G401 (cell line): Measurements from ENCODE around the gene MTUS2. TPM values are rescaled to one million over a fixed set of nuclear protein-coding genes. Genes with fewer than 3 reads are reported as not detected.
"Not testable (repeated sequence)": the region's sequence is repeated elsewhere in the genome, so short reads cannot be mapped to it uniquely, and the experiment has no call there.

Experiments used
- DNase-seq: peaks from one replicate; pipeline ENCODE4 v3.0.0-alpha.2; 2015; ENCODE audit warnings: low spot score
- in situ Hi-C: cut with HindIII; loops from 2 replicates; pipeline ENCODE4 v1.10.0; 2016; ENCODE audit warnings: low sequenced_read_pairs, mixed read lengths
- total RNA-seq: library from RNA; depleted of rRNA; stranded (reverse); fragments of >200 nt; shearing (Covaris generic); gene quantifications from 2 replicates; pipeline ENCODE4 v1.2.3, GENCODE V29; 2014

Gene MTUS2
- total RNA-seq, 1 experiment from 2014 or later, result not detected

DNA sequence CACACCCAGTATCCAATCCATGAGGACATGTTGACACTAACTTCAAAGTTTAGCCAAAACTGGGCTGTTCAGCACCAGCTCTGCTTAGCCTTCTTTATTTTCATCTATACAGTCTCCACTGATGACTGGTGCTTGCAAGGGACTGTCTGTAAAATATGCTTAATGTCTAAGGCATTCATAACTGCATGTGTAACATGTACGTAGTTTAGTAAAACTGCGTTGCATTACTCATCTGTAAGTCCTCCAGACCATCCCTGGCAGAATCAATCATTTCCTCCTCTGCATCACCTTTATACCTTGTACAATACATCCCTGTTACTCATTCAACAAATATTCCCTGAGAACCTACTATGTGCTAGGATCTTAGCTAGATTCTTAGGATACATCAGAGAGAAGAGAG, 362.1 kb downstream of the MTUS2 start:
- no peak for DNase-seq
- in situ Hi-C loops, result no loop called here

DNA sequence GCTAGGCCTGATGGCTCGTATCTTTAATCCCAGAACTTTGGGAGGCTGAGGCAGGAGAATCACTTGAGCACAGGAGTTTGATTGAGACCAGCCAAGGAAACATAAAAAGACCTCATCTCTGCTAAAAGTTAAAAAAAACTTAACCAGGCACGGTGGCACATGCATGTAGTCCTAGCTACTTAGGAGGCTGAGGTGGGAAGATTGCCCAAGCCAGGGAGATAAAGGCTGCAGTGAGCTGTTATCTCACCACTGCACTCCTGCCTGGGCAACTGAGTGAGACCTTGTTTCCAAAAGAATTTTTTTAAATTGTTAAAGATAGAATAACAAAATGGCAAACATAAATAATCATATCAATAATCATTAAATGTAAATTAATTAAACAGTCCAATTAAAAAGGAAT, 365.8 kb downstream of the MTUS2 start:
- in situ Hi-C loops, result no loop called here
- no peak for DNase-seq

DNA sequence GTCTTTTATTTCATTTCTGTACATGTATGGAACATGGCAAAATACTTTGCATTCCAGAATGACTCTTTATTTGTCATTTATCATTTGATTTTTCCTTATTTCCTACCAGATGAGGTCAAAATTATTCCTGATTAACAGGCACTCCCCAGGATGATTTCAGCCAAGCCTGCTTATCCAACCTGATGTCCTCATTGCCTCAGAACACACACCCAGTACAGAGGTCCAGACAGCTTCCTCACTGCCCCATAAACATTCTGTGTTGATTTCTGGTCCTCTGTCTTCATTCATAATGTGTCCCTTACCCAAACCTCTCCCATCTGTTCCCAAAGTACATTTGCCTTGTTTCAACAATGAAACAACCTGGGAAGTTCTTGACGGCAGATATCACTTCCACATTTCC, 367.4 kb downstream of the MTUS2 start:
- in situ Hi-C loops, result no loop called here
- DNase-seq, result no peak

DNA sequence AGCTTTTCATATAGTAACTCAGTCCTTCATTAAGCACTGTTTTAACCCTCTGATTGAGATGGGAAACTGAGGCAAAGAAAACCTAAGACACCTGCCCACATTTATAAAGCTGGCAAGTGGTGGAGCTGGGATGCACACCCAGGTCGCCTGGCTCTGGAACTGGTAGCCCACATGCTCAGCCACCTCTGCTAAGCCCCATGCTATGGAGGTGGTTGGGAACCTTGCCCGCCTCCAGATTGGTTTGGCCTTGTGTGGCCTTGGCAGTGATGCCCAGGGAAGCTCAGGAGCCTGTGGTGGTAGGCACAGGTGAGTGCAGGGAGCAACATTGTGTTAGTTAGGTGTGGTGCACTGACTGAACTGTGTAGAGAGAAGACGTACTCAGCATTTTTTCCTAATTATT, 370.2 kb downstream of the MTUS2 start:
- DNase-seq, result no peak
- in situ Hi-C loops, result no loop called here

DNA sequence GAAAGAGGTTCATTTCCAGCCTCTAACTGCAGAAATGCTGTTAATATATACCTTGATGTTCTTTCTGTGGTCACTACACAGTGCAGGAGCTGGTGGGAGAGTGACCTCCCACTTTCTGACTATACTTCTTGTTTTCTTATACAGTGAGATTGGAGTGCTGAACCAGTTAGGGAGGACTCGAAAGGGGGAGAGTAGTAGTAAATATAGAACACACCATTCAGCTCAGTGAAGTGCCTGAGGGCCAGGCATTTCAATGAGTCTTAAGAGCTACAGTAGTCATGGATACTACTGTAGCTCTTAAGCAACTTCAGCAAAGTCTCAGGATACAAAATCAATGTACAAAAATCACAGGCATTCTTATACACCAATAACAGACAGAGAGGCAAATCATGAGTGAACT, 372.9 kb downstream of the MTUS2 start:
- no peak for DNase-seq
- in situ Hi-C loops, result no loop called here

DNA sequence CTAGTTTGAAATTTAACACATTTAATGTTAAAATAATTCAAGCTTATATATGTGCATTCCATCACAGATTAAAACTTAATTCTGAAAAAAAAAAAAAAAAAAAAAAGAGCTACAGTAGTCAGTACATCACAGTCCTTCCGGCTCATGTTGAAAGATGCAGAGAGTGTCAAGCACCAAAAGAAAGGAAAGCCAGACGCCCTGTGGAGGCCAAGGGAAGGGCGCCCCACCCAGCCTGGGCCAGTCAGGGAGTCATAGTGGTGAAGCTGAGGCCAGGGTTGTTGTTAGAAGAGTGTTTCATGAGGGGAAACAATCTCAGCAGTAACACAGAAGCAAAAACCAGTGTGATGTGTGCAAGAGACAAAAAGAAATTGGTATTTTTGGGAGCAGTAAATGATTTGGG, 375.3 kb downstream of the MTUS2 start:
- no peak for DNase-seq
- in situ Hi-C loops, result no loop called here

DNA sequence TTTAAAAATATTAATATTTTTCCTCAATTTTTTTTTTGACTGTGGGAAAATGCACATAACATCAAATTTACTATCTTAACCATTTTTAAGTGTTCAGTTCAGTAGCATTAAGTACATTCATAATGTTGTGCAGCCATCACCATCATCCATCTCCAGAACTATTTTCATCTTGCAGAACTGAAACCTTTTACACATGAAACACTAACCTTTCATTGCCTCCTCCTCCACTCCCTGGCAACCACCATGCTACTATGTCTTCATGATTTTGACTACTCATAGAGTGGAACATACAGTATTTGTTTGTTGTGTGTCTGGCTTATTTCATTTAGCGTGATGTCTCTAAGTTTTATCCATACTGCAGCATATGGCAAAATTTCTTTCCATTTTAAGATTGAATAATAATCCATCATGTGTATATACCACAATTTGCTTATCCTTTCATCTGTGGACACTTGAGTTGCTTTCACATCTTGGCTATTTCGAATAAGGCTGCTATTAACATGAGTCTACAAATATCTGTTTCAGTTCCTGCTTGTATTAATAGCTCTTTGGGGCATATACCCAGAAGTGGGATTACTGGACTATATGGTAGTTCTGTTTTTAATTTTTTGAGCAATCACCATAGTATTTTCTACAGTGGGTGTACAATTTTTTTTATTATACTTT, 376.4 kb downstream of the MTUS2 start:
- DNase-seq, result no peak
- in situ Hi-C loops, result no loop called here

DNA sequence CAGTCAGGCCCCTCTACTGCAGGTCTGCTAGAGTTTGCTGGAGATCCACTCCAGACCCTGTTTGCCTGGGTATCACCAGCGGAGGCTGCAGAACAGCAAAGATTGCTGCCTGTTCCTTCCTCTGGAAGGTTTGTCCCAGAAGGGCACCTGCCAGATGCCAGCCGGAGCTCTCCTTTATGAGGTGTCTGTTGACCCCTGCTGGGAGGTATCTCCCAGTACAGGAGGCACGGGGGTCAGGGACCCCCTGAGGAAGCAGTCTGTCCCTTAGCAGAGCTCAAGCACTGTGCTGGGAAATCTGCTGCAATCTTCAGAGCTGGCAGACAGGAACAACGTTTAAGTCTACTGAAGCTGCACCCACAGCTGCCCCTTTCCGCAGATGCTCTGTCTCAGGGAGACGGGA, 382.6 kb downstream of the MTUS2 start:
- DNase-seq, in situ Hi-C loops: not testable (repeated sequence)

DNA sequence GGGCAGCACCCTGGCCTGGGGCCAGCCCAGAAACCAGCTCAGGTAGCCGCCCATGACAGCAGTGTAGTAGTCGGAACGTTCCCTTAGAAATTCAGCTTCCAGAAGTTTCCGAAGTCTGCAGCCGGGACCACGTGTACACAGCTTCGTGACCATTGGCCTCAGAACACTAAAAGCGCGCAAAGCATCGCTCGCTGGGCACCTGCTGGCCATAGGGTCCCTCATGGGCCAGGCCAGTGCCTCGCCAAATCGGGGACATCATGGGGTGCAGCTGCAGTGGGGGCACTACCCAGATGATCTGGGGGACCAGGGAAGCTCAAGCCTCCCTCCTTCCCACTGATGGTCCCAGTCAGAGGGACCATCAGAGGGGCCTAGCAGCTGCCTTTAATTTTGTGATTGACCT, 384.5 kb downstream of the MTUS2 start:
- DNase-seq, result no peak
- in situ Hi-C loops, result no loop called here

DNA sequence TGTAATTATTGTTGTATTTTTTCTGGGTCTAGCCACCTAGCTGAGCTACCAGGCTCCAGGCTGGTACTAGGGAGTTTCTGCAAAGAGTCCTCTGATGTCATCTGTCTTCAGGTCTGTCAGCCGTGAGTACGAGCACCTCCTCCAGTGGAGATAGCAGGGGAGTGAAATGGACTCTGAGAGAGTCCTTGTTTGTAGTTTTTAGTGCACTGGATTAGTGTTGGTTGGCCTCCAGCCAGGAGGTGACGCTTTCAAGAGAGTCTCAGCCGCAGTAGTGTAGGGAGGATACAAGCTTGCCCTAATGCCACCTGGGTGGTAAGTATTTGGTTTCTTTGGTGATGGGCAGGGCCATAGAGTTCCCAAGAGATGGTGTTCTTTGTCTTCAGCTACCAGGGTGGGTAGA, 390.5 kb downstream of the MTUS2 start:
- in situ Hi-C loops, result no loop called here
- DNase-seq, result no peak

DNA sequence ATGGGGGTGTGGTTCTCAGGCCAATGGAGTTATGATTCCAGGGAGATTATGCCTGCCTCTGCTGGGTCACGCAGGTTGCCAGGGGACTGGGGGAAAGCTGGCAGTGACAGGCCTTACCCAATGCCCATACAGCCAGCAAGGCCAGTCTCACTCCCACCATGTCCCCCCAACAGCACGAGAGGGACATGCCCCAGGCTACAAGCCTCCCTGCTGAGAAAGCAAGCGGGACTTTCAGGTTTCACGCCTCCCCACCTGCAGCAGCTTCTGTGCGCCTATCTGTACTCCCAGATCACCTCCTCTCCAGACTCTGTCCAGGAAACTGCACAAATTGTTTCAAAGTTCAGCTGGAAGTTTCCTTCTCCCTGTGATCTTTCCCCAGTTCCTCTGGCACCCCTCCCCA, 391.0 kb downstream of the MTUS2 start:
- in situ Hi-C loops, DNase-seq: not testable (repeated sequence)

DNA sequence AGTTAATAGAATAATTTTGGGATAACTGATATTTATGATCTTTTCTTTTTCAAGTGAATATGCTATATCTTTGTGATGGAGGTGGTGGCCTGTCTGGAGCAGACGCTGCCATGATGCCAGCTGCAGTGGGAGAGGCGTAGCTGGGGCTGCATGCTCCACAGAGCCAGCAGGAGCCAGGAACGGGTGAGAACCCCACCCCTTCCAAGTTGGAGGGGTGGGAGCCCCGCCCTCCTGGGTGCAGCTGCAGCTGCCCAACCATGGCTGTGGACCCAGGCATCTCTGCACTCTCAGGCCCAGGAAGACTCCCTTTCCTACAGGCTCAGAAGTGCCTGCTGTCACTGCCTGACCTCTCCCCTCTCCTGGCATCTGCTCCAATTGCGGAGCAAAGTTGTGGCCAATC, 402.3 kb downstream of the MTUS2 start:
- DNase-seq, result no peak
- in situ Hi-C loops, result no loop called here

DNA sequence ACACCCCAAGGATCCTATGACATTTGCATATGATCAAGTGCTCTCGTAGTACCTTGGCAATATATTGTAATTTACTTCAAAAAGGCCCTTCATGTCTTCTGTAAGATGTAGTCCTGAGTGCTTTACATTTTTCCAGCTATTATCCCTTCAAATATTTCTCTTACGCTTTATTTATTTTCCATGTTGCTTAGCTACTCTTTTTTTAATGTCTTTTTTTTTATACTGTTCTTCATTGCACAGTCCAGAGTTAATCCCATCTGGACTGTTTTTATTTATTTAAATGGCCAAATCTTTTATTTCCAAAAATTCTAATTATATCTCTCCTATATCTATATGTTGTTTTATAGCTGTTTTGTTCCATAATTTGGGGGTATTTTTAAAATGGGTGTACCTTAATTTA, 404.1 kb downstream of the MTUS2 start:
- DNase-seq, result no peak
- in situ Hi-C loops, result no loop called here

DNA sequence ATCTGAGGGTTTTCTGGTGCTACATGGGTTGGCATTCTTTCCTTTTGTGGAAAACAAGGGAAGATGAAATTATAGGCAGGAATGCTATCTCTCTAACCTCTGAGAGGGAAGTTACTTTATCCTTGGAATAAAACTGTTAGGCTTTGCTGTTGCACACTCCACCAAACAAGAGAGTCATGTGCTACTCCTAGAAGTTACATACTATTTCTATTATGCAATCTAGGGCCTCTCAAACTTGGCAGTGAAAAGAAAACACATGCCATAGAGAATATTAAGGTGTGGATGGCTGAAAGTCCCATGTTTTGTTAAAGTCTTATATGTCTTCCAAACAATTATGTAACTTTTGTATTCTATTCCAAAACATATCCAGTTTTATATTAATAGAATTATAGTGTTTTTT, 407.4 kb downstream of the MTUS2 start:
- no peak for DNase-seq
- in situ Hi-C loops, result no loop called here

DNA sequence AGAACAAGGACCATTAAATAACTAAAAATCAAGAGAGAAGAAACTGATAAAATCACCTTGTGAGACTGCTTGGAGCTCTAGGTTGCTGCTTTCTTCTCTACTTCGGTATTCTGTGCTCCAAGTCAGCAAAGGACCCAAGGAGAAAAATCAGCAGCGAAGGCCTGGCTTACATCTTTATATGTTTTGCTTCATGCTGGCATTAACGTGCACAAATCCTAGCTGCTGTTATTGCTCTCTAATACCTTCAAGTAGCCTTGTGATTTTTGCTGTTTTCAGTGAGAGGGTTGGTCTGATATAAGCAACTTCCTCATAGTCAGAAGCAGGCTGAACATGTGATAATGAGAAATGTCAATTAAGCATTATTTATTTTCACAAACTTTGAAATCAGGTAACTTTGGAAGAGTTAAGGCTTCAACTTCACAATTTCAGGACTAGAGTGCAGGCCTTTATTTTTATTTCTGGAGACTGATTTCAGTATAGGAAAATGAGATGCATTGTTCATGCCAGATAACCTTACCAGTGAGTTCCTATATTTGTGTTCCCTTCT, 410.2 kb downstream of the MTUS2 start:
- in situ Hi-C loops, result no loop called here

DNA sequence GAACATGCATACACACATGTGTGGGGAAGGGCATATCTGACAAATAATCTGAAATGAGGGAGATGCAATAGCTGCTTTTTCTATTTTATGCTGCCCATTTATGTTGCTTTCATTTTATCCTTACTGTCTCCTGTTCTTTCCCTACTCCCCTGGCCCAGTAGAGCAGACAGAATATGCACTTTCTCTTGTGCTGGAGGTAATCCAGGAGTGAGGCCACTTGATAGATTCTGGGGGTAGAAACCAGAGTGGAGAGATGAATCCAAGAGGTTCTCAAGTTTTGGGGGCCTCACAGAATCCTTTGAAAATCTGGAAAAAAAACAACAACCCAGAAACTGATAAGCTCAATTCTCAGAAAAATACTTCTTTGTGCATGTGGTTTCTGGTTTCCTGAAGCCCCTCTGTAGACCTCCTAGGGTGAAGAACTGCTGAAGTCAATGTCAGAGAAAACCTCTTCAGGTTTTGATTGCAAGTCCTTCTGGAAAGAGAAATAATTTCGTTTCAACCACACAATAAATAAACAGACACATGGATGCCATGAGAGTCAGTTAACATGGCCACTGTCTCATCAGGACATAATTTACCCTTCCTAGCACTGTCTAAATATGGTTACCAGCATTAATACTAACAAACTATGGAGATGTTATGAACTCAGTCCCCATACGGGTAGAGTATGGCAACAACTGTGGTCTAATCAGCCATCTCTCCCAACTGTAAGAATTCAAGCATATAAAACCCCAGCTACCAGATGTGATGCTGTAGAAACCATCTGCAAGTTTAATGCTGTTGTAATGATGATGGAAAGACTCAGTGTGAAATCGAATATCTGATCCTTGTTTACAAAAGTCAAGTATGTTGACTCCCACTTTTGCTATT, 419.8 kb downstream of the MTUS2 start:
- no peak for DNase-seq

More for the DNA sequence above, 410.2 kb downstream of the MTUS2 start:
- DNase-seq, result no peak

DNA sequence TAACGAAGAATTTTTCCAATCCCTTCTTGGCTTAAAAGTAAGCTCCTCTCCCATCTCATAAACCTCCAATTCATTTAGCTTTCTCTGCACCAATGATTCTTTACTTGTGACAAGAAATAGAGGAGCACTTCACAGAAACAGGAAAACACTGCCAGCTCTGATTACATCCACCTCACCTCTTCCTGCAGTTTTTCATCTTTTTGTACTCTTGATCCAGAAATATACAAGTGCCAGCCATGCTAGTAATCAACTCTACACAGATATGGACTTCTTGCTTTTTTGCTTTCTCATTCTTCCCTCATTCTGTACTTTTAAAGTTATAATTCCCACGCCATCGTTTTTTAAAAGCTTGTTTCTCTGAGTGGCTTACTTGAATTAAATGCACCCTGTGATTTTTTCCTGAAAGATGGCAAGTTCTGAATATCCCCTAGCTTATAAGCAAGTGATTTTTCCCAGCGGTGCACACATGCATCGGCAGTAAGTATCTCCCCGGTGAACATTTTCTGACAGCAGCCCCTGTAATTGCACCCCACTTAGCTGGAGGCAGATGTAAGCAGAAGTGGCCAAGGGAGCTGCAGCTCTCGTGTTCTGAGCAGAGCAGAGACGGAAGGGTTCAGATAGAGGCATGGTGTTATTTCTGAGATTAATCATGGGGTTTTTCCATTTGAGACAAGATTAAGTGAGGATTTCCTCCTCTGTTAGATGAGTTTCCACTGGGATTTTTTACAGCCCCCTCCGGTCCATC, 434.7 kb downstream of the MTUS2 start:
- DNase-seq, result no peak
- in situ Hi-C loops, result no loop called here

More for the DNA sequence above, 419.8 kb downstream of the MTUS2 start:
- in situ Hi-C loops, result no loop called here

DNA sequence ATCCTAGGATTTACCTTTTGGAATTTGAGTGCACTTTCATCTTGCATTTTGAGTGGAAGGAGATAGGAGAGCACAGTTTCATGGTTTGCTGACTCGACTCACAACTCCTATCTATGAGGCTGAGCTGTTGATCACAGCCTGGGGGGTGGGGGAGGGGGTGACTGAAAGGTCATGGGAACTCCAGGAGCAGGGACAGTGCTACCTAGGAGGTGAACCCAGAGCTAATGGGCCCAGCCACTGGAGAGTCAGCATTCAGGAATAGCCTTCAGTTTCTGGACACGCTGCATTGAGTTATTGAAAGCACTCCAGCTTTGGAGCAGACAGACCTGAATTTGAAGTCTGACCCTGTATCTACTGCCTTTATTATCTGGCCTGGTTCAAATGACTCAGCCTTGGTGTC, 435.4 kb downstream of the MTUS2 start:
- DNase-seq, result no peak
- in situ Hi-C loops, result no loop called here

DNA sequence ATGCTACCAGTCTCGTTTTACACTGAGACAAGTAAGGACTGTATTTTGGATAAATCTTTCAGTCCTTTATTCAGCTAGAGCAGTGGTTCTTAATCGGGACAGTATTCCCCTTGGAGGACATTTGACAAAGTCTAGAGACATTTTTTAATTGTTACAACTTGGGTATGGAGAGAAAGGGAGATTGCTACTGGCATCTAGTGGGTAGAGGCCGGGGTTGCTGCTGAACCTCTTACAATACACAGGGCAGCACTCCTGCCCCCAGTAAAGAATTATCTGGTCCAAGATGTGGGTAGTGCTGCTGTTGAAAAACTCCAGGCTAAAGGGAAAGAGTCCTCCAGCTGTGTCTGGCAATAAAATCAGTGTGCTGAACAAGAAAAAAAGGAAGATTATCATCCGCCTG, 440.5 kb downstream of the MTUS2 start:
- DNase-seq, result no peak
- in situ Hi-C loops, result no loop called here

DNA sequence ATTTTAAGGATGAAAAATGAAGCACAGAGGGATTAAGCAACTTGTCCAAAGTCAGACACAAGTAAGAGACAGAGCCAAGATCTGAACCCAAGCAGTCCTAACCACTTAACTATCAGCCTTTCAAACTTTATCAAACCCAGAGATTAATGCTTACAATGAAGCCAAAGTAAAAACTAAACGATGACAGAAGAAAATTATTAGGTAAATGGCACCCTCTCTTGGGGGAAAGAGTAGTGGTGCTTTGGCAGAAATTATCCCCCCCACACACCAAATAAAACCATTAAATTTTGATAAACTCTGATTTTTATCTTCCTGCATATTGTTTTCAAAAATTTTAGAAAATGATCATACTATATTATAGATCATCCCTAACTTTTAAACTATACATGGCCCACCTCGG, 446.1 kb downstream of the MTUS2 start:
- in situ Hi-C loops, result no loop called here
- DNase-seq, result no peak
